Central memory CD8-positive, alpha-beta T cell (primary cell): ENCODE data around the gene ATP2B3.

Source experiments
- ATAC-seq: fragments of 150-1000 bp; cut with Tn5 transposase; replicated peaks from 2 replicates; pipeline ENCODE4 v1.10.0; 2022; ENCODE audit warnings: mild to moderate bottlenecking, moderate FRiP score, moderate number of reproducible peaks; ENCODE audit not compliant: poor library complexity, severe bottlenecking; ENCODE audit errors: extremely low read depth
- DNase-seq, 2 donors: peaks; one replicate each; pipeline ENCODE4 v3.0.0; 2021; ENCODE audit warnings: low spot score in 2 of 2
- H3K27ac Mint-ChIP-seq: one replicate; pipeline ENCODE4 v1.8.0; 2022; ENCODE audit warnings: low read depth, mild to moderate bottlenecking, moderate library complexity, mixed read lengths
- H3K27me3 Mint-ChIP-seq: one replicate; pipeline ENCODE4 v1.8.0; 2022; ENCODE audit warnings: mixed read lengths
- H3K36me3 Mint-ChIP-seq: one replicate; pipeline ENCODE4 v1.8.0; 2022; ENCODE audit warnings: mild to moderate bottlenecking, moderate library complexity, mixed read lengths; ENCODE audit not compliant: insufficient read depth
- H3K4me1 Mint-ChIP-seq: one replicate; pipeline ENCODE4 v1.8.0; 2022; ENCODE audit warnings: mixed read lengths
- H3K4me3 Mint-ChIP-seq: one replicate; pipeline ENCODE4 v1.8.0; 2022; ENCODE audit warnings: mild to moderate bottlenecking, moderate library complexity, mixed read lengths
- H3K9me3 Mint-ChIP-seq: one replicate; pipeline ENCODE4 v1.8.0; 2022; ENCODE audit warnings: mixed read lengths

Gene ATP2B3

GRCh38 chrX:153477364-153477857 lies 40.0 kb upstream of the ATP2B3 start:
- H3K4me3 Mint-ChIP-seq: no peak overlapping the region
- no peaks in the 10 kb centered on the region for H3K36me3 Mint-ChIP-seq
- DNase-seq (no peak), ATAC-seq (no peak)
- no peaks in the 10 kb centered on the region for H3K27me3 Mint-ChIP-seq
- no peaks in the 10 kb centered on the region for H3K4me1 Mint-ChIP-seq
- H3K9me3 Mint-ChIP-seq: no peaks in the 10 kb centered on the region
- H3K27ac Mint-ChIP-seq: no peak overlapping the region

DNA sequence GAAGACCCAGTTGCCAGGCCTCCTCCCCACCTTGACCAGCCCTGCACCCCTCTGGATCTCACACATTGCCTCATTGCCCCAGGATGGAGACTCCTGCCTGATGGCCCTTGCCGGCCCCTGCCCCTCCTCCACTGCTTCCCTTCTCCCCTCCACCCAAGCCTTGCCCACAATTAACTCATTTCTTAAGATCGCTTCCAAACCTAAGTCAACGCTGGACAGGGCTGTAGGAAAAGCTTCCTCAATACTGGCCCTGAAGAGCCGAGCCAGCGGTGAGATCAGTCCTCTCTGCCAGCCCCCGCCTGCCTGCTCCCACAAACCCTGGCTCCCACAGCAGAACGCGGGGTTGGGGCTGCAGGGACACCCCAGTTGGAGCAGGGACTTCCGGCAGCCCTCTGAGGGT lies 39.5 kb upstream of the ATP2B3 start:
- DNase-seq (no peak), ATAC-seq (no peak)
- Mint-ChIP-seq H3K27me3 (no peaks in the 10 kb centered on the region), H3K27ac (no peak overlapping the region), H3K4me3 (no peak overlapping the region), H3K4me1 (no peaks in the 10 kb centered on the region), H3K9me3 (no peaks in the 10 kb centered on the region), H3K36me3 (no peaks in the 10 kb centered on the region)

DNA sequence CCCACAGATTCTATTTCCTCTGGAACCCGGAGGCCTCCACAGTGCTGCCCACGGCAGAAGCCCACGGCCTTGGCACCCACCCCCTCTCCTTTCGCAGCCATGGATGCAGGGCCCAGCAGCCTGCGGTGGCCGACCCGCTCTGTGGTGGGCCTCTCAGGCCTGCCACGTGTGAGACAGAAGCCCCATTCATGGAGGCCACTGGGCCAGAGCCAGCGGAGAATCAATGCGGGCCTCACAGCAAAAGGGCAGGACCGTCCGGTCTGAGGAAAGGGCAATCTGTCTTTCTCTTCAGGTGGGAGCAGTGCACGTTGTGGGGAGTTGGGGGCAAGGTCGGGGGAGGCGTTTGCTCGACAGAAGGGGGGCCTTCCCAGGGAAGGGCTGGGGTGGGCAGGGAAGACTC lies 38.7 kb upstream of the ATP2B3 start:
- Mint-ChIP-seq H3K27ac (no peak overlapping the region), H3K4me1 (no peaks in the 10 kb centered on the region), H3K4me3 (no peak overlapping the region), H3K27me3 (no peaks in the 10 kb centered on the region), H3K36me3 (no peaks in the 10 kb centered on the region), H3K9me3 (no peaks in the 10 kb centered on the region)
- ATAC-seq (no peak), DNase-seq (no peak)

DNA sequence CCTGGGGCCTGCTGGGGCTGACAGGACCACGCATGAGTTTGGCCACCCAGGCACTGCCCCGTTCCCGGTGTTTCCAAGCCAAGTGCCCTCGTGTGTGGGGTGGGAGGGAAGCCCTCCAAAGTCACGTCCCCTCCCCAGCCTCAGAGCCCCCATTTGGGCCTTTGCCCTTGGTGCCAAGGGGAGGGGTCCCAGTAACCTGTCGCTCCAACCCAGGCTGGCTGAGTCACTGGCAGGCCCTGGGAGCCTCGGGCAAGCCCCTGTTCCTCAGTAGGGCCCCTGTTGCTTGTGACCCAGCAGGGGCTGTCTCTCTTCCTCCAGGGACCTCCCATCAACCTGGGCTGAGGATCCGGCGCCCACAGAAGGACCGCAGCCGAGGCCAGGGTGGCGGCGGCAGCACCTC lies 36.4 kb upstream of the ATP2B3 start:
- no peaks in the 10 kb centered on the region for H3K9me3 Mint-ChIP-seq
- no peaks in the 10 kb centered on the region for H3K27me3 Mint-ChIP-seq
- no peak overlapping the region for H3K27ac Mint-ChIP-seq
- no peaks in the 10 kb centered on the region for H3K36me3 Mint-ChIP-seq
- ATAC-seq (no peak), DNase-seq (no peak)
- H3K4me3 Mint-ChIP-seq: no peak overlapping the region
- H3K4me1 Mint-ChIP-seq: no peaks in the 10 kb centered on the region

- H3K27ac Mint-ChIP-seq: no peak overlapping the region
- no peaks in the 10 kb centered on the region for H3K36me3 Mint-ChIP-seq
- no peaks in the 10 kb centered on the region for H3K9me3 Mint-ChIP-seq
- DNase-seq (no peak), ATAC-seq (no peak)
- no peaks in the 10 kb centered on the region for H3K27me3 Mint-ChIP-seq
- H3K4me3 Mint-ChIP-seq: no peak overlapping the region
- no peaks in the 10 kb centered on the region for H3K4me1 Mint-ChIP-seq
Observed at GRCh38 chrX:153482376-153483015, 34.9 kb upstream of the ATP2B3 start.

- H3K4me1 Mint-ChIP-seq: no peaks in the 10 kb centered on the region
- no peak for DNase-seq
Observed at GRCh38 chrX:153485396-153486080, 31.9 kb upstream of the ATP2B3 start.

DNA sequence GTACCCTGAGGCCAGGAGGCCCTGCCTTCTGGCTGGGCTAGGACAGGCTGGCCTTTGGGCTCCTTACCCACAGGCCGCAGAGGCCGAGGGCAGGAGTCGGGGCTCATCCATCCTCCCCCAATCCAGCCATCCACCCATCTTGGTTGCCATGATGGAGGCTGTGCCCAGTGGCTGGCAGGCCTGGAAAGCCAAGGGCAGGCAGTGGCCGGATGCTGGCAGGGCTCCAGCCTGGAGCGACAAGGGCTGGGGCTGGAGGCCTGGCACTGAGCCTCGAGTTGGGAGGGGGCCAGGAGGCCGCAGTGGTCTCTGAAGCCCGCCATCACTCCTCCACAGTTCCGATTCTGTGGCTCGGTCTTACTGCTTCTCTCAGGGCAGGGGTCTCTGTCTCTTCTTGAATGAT lies 31.3 kb upstream of the ATP2B3 start:
- Mint-ChIP-seq H3K36me3 (no peaks in the 10 kb centered on the region), H3K9me3 (no peaks in the 10 kb centered on the region), H3K27ac (no peak overlapping the region), H3K4me1 (no peaks in the 10 kb centered on the region), H3K27me3 (no peaks in the 10 kb centered on the region), H3K4me3 (no peak overlapping the region)
- ATAC-seq (no peak), DNase-seq (no peak)

More at GRCh38 chrX:153485396-153486080, 31.9 kb upstream of the ATP2B3 start:
- H3K4me3 Mint-ChIP-seq: no peak overlapping the region
- no peak overlapping the region for H3K27ac Mint-ChIP-seq
- H3K9me3 Mint-ChIP-seq: no peaks in the 10 kb centered on the region
- no peak for ATAC-seq
- H3K36me3 Mint-ChIP-seq: no peaks in the 10 kb centered on the region
- H3K27me3 Mint-ChIP-seq: no peaks in the 10 kb centered on the region

- ATAC-seq (no peak), DNase-seq (no peak)
- Mint-ChIP-seq H3K4me1 (no peaks in the 10 kb centered on the region), H3K27ac (no peak overlapping the region), H3K9me3 (no peaks in the 10 kb centered on the region), H3K36me3 (no peaks in the 10 kb centered on the region), H3K4me3 (no peak overlapping the region), H3K27me3 (no peaks in the 10 kb centered on the region)
Observed at GRCh38 chrX:153487590-153488071, 29.8 kb upstream of the ATP2B3 start.

DNA sequence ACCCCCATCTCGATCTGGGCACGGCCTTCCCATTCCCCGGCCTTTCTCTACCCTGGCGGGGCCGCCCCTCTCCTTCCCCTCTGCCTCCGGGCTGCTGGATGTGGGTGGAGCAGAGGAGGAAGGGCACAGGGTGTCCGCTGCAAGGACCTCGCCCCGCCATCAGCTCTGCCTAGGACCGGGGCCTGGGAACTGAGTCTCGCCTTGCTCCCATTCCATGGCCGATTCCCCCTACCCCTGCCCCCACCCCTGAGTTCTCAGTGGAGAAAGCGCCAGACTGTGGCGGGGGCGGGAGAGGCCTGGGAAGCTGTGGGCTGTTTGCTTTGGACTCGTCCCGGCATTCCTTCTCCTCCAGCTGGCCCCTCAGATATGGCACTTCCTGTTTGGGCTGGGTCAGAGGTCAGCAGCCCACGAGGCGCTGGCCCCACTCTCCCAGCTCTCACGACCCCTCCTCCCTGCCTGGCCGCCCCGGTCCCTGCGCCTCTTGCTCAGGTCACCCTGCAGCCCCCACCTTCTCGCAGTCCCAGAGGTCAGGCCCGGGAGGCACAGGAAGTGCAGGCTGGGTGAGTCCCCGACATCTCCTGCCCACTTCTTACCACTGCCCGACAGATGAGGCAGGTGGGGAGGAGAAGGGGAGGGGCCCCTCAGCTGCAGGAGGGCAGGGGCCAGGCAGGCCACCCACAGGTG lies 29.1 kb upstream of the ATP2B3 start:
- Mint-ChIP-seq H3K27ac (no peak overlapping the region), H3K36me3 (no peaks in the 10 kb centered on the region), H3K4me3 (no peak overlapping the region), H3K9me3 (no peaks in the 10 kb centered on the region), H3K4me1 (no peaks in the 10 kb centered on the region), H3K27me3 (no peaks in the 10 kb centered on the region)
- no peak for DNase-seq
- ATAC-seq: no peak

GRCh38 chrX:153490217-153490930 lies 27.1 kb upstream of the ATP2B3 start:
- no peaks in the 10 kb centered on the region for H3K9me3 Mint-ChIP-seq
- no peak for ATAC-seq
- no peaks in the 10 kb centered on the region for H3K4me1 Mint-ChIP-seq
- no peaks in the 10 kb centered on the region for H3K27me3 Mint-ChIP-seq
- H3K4me3 Mint-ChIP-seq: no peak overlapping the region
- no peaks in the 10 kb centered on the region for H3K36me3 Mint-ChIP-seq
- DNase-seq: no peak
- H3K27ac Mint-ChIP-seq: no peak overlapping the region

GRCh38 chrX:153491351-153491914 lies 26.0 kb upstream of the ATP2B3 start:
- ATAC-seq (no peak), DNase-seq (no peak)
- Mint-ChIP-seq H3K4me3 (no peak overlapping the region), H3K4me1 (no peaks in the 10 kb centered on the region), H3K9me3 (no peaks in the 10 kb centered on the region), H3K27ac (no peak overlapping the region), H3K36me3 (no peaks in the 10 kb centered on the region), H3K27me3 (no peaks in the 10 kb centered on the region)

DNA sequence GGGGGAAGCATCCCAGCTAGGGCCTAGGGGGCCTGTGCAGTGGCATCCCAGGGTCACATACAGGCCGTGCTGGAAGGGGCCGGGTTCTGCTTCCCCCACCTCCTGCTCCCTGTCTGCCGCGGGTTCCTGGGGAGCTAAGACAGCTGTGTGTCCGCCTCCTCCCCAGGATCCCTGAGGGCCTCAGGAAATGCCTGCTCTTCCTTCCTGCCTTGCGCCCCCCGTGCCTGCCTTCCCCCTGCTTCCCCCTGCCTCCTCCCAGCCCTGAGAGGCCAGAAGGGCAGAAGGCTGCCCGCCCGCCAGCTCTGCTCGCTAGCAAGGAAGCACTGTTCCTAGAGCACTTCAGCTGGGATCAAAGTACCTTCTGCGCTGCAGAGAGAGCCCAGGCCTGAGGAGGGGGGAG lies 25.5 kb upstream of the ATP2B3 start:
- Mint-ChIP-seq H3K4me1 (no peaks in the 10 kb centered on the region), H3K36me3 (no peaks in the 10 kb centered on the region), H3K4me3 (no peak overlapping the region), H3K27me3 (no peaks in the 10 kb centered on the region), H3K27ac (no peak overlapping the region), H3K9me3 (no peaks in the 10 kb centered on the region)
- DNase-seq: no peak
- ATAC-seq: no peak
